T1000 (cell line): Measurements from ENCODE around the gene SUCLG1.
"Not testable (repeated sequence)": the region's sequence is repeated elsewhere in the genome, so short reads cannot be mapped to it uniquely, and the experiment has no call there.

ENCODE experiments used
- DNase-seq: peaks from one replicate; lab custom pipeline; 2025; ENCODE audit warnings: mixed read lengths; lab: John Stamatoyannopoulos, UW

Gene SUCLG1

GRCh38 chr2:84459018-84459943 is at the start of gene SUCLG1:
Gene SUCLG1, minus strand, starts transcription at chr2:84459280. Its CDS starts 11 bp downstream, at chr2:84459269.
- DNase-seq = peak; percentile 80

- DNase-seq = no peak
Observed at GRCh38 chr2:84498150-84498799, 39.2 kb upstream of the SUCLG1 start.

GRCh38 chr2:84497285-84497684 is 38.2 kb upstream of the SUCLG1 start:
- no peak for DNase-seq

- no peak for DNase-seq
Observed at GRCh38 chr2:84496386-84496785, 37.3 kb upstream of the SUCLG1 start.

- DNase-seq = no peak
Observed at GRCh38 chr2:84495539-84496146, 36.6 kb upstream of the SUCLG1 start.

- no peak for DNase-seq
Observed at GRCh38 chr2:84494070-84494469, 35.0 kb upstream of the SUCLG1 start.

- DNase-seq = peak; percentile 60
Observed at GRCh38 chr2:84493514-84493913, 34.4 kb upstream of the SUCLG1 start.

- DNase-seq = no peak
Observed at GRCh38 chr2:84492571-84492970, 33.5 kb upstream of the SUCLG1 start.

GRCh38 chr2:84491741-84492140 is 32.7 kb upstream of the SUCLG1 start:
- no peak for DNase-seq

- DNase-seq = no peak
Observed at GRCh38 chr2:84491256-84491655, 32.2 kb upstream of the SUCLG1 start.

GRCh38 chr2:84487298-84487996 is 28.4 kb upstream of the SUCLG1 start:
- no peak for DNase-seq

- DNase-seq = no peak
Observed at GRCh38 chr2:84486441-84487115, 27.5 kb upstream of the SUCLG1 start.

- no peak for DNase-seq
Observed at GRCh38 chr2:84483320-84483719, 24.2 kb upstream of the SUCLG1 start.

GRCh38 chr2:84482603-84483002 is 23.5 kb upstream of the SUCLG1 start:
- no peak for DNase-seq

GRCh38 chr2:84481702-84482101 is 22.6 kb upstream of the SUCLG1 start:
- peak; percentile 9 for DNase-seq

GRCh38 chr2:84478867-84479266 is 19.8 kb upstream of the SUCLG1 start:
- DNase-seq = no peak

GRCh38 chr2:84477886-84478285 is 18.8 kb upstream of the SUCLG1 start:
- no peak for DNase-seq

- DNase-seq = no peak
Observed at GRCh38 chr2:84474176-84474575, 15.1 kb upstream of the SUCLG1 start.

GRCh38 chr2:84472856-84473565 is 13.9 kb upstream of the SUCLG1 start:
- no peak for DNase-seq

- not testable (repeated sequence) for DNase-seq
Observed at GRCh38 chr2:84472423-84472822, 13.3 kb upstream of the SUCLG1 start.

GRCh38 chr2:84467389-84467788 is 8.3 kb upstream of the SUCLG1 start:
- no peak for DNase-seq
